HEK293 (cell line): Measurements from ENCODE around the gene SERTAD3.

Source experiments
- CTCF ChIA-PET: fragments of 350-600 bp; formaldehyde crosslinking; extraction: SDS; loops from one replicate; lab custom pipeline; 2021; ENCODE audit warnings: antibody characterized with exemption; lab: Yijun Ruan, JAX
- POLR2A ChIA-PET: fragments of 300-600 bp; formaldehyde crosslinking; extraction: SDS; loops from one replicate; lab custom pipeline; 2020; ENCODE audit warnings: antibody characterized with exemption, inconsistent platforms; lab: Yijun Ruan, JAX
- H3K27ac ChIP-seq: fragments of 200-500 bp; sonication (Bioruptor generic); 2 replicates; pipeline ENCODE4 v1.5.1; 2014; ENCODE audit warnings: low read depth, low read length, control low read depth, inconsistent platforms; ENCODE audit errors: extremely low read depth
- H3K36me3 ChIP-seq, 2 experiments: fragments of 200-500 bp in 1 of 2; sonication (Bioruptor generic) in 1 of 2; 1 replicate in 1 of 2; 2 replicates in 1 of 2; pipeline ENCODE4 v1.5.1; 2014 to 2017; ENCODE audit warnings: inconsistent platforms in 2 of 2, low read length in 2 of 2; ENCODE audit not compliant: control insufficient read depth in 2 of 2, insufficient read depth in 1 of 2
- H3K4me1 ChIP-seq: fragments of 200-500 bp; sonication (Bioruptor generic); 2 replicates; pipeline ENCODE4 v1.5.1; 2014; ENCODE audit warnings: mild to moderate bottlenecking, low read length, inconsistent platforms; ENCODE audit not compliant: control insufficient read depth, insufficient read depth
- H3K4me3 ChIP-seq: 2 replicates; pipeline ENCODE4 v1.5.1; 2011; ENCODE audit warnings: low read depth, mild to moderate bottlenecking, control low read depth, low read length, moderate library complexity
- H3K9me3 ChIP-seq: fragments of 200-500 bp; sonication (Bioruptor generic); 2 replicates; pipeline ENCODE4 v1.5.1; 2014; ENCODE audit warnings: low read depth, low read length, inconsistent platforms; ENCODE audit not compliant: control insufficient read depth, insufficient read depth
- GFI1B ChIP-seq: fragments of 450-650 bp; formaldehyde crosslinking; IDR thresholded peaks from 2 replicates; pipeline ENCODE4 v1.5.1; 2016; ENCODE audit warnings: missing biosample characterization, missing genetic modification characterization
- GLIS2 ChIP-seq: fragments of 450-650 bp; formaldehyde crosslinking; IDR thresholded peaks from 2 replicates; pipeline ENCODE4 v1.5.1; 2016; ENCODE audit warnings: missing biosample characterization, missing genetic modification characterization
- KLF1 ChIP-seq: fragments of 450-650 bp; formaldehyde crosslinking; IDR thresholded peaks from 2 replicates; pipeline ENCODE4 v1.5.1; 2016; ENCODE audit warnings: missing biosample characterization, missing genetic modification characterization
- KLF7 ChIP-seq: fragments of 450-650 bp; formaldehyde crosslinking; IDR thresholded peaks from 2 replicates; pipeline ENCODE4 v1.5.1; 2016; ENCODE audit warnings: missing biosample characterization, missing genetic modification characterization, borderline replicate concordance
- KLF8 ChIP-seq: fragments of 450-650 bp; formaldehyde crosslinking; IDR thresholded peaks from 2 replicates; pipeline ENCODE4 v1.5.1; 2016; ENCODE audit warnings: missing biosample characterization, missing genetic modification characterization
- REPIN1 ChIP-seq: fragments of 450-650 bp; formaldehyde crosslinking; IDR thresholded peaks from 2 replicates; pipeline ENCODE4 v1.5.1; 2017; ENCODE audit warnings: missing biosample characterization, missing genetic modification characterization, low read depth
- ZBTB7A ChIP-seq: fragments of 450-650 bp; formaldehyde crosslinking; IDR thresholded peaks from 2 replicates; pipeline ENCODE4 v1.5.1; 2016; ENCODE audit warnings: low read depth, missing biosample characterization, missing genetic modification characterization
- ZFP3 ChIP-seq: fragments of 450-650 bp; formaldehyde crosslinking; IDR thresholded peaks from 2 replicates; pipeline ENCODE4 v1.5.1; 2016; ENCODE audit warnings: low read depth, missing biosample characterization, missing genetic modification characterization
- ZFP37 ChIP-seq: fragments of 450-650 bp; formaldehyde crosslinking; IDR thresholded peaks from 2 replicates; pipeline ENCODE4 v1.5.1; 2016; ENCODE audit warnings: missing biosample characterization, missing genetic modification characterization
- ZNF221 ChIP-seq: fragments of 450-650 bp; formaldehyde crosslinking; IDR thresholded peaks from 2 replicates; pipeline ENCODE4 v1.5.1; 2017; ENCODE audit warnings: missing biosample characterization, missing genetic modification characterization, borderline replicate concordance
- ZNF248 ChIP-seq: fragments of 450-650 bp; formaldehyde crosslinking; IDR thresholded peaks from 2 replicates; pipeline ENCODE4 v1.5.1; 2017; ENCODE audit warnings: missing biosample characterization, missing genetic modification characterization
- ZNF280D ChIP-seq: fragments of 450-650 bp; formaldehyde crosslinking; IDR thresholded peaks from 2 replicates; pipeline ENCODE4 v1.5.1; 2016; ENCODE audit warnings: missing biosample characterization, missing genetic modification characterization
- ZNF555 ChIP-seq: fragments of 450-650 bp; formaldehyde crosslinking; conservative IDR thresholded peaks from 2 replicates; pipeline ENCODE4 v1.5.1; 2017; ENCODE audit warnings: missing biosample characterization, mild to moderate bottlenecking, missing genetic modification characterization, inconsistent platforms
- ZNF580 ChIP-seq: fragments of 450-650 bp; formaldehyde crosslinking; IDR thresholded peaks from 2 replicates; pipeline ENCODE4 v1.5.1; 2016; ENCODE audit warnings: missing biosample characterization, missing genetic modification characterization
- ZNF658 ChIP-seq: fragments of 450-650 bp; formaldehyde crosslinking; IDR thresholded peaks from 2 replicates; pipeline ENCODE4; 2016; ENCODE audit warnings: missing biosample characterization, missing genetic modification characterization
- TF ChIP-seq, protein P1 (sequence below): fragments of 450-650 bp; formaldehyde crosslinking; IDR thresholded peaks from 2 replicates; pipeline ENCODE4 v1.5.1; 2016; ENCODE audit warnings: missing biosample characterization, missing genetic modification characterization
- TF ChIP-seq, protein P2 (sequence below): fragments of 450-650 bp; formaldehyde crosslinking; IDR thresholded peaks from 2 replicates; pipeline ENCODE4 v1.5.1; 2016; ENCODE audit warnings: missing biosample characterization, missing genetic modification characterization

Gene SERTAD3

DNA sequence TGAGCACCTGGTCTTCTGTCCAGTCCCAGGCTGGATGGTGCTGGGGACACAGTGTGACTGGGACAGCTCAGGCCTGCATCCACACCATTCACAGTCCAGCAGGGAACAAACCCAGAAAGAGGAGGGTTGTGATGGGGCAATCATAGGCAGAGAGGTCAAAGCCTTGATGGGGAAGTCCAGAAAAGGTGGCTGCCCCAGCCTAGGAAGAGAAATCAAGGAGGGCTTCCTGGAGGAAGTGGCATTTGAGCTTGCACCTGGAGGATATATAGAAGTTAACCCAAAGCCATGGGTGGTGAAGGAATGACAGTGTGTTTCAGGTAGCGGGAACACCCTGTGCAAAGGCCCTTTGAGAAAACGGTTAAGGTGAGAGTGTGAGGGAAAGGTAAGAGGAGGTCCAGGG is 28.4 kb downstream of the SERTAD3 start:
- Histone ChIP-seq H3K4me3 (no peak overlapping the region), H3K36me3 (no peaks in the 10 kb centered on the region; a peak in 1 of 3 replicates), H3K27ac (no peak overlapping the region), H3K9me3 (no peaks in the 10 kb centered on the region), H3K4me1 (peaks cover 8% of the 10 kb centered on the region; the same call in 1 of the 2 replicates)
- POLR2A ChIA-PET, result interaction anchor here (0.5 to 5.5 kb wide), 5 partner anchors 10 to 106 kb away, joined by 3 to 38 read pairs (median 3); partner anchors contain the start of genes C19orf47, PLD3 and SERTAD1
- TF ChIP-seq ZNF580 (tag by site-specific recombination) (peak; percentile 81), ZNF280D (tag by site-specific recombination) (0 out of 2 replicates have a peak, but pooled peaks have one; percentile 62), ZNF248 (tag by site-specific recombination) (no peak), ZBTB7A (peak; percentile 27; the same call in 1 of the 2 replicates), REPIN1 (no peak), KLF8 (peak; percentile 52), KLF7 (tag by site-specific recombination) (no peak), ZFP37 (0 out of 2 replicates have a peak, but pooled peaks have one; percentile 35), ZFP3 (0 out of 2 replicates have a peak, but pooled peaks have one; percentile 12)
- TF ChIP-seq, protein P1, sequence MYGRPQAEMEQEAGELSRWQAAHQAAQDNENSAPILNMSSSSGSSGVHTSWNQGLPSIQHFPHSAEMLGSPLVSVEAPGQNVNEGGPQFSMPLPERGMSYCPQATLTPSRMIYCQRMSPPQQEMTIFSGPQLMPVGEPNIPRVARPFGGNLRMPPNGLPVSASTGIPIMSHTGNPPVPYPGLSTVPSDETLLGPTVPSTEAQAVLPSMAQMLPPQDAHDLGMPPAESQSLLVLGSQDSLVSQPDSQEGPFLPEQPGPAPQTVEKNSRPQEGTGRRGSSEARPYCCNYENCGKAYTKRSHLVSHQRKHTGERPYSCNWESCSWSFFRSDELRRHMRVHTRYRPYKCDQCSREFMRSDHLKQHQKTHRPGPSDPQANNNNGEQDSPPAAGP (tag by site-specific recombination), result no peak
- CTCF ChIA-PET, result interaction anchor here (0.6 to 1.8 kb wide), 9 partner anchors 12 to 1231 kb away, joined by 3 to 5 read pairs (median 3); no protein-coding TSS in a partner anchor

DNA sequence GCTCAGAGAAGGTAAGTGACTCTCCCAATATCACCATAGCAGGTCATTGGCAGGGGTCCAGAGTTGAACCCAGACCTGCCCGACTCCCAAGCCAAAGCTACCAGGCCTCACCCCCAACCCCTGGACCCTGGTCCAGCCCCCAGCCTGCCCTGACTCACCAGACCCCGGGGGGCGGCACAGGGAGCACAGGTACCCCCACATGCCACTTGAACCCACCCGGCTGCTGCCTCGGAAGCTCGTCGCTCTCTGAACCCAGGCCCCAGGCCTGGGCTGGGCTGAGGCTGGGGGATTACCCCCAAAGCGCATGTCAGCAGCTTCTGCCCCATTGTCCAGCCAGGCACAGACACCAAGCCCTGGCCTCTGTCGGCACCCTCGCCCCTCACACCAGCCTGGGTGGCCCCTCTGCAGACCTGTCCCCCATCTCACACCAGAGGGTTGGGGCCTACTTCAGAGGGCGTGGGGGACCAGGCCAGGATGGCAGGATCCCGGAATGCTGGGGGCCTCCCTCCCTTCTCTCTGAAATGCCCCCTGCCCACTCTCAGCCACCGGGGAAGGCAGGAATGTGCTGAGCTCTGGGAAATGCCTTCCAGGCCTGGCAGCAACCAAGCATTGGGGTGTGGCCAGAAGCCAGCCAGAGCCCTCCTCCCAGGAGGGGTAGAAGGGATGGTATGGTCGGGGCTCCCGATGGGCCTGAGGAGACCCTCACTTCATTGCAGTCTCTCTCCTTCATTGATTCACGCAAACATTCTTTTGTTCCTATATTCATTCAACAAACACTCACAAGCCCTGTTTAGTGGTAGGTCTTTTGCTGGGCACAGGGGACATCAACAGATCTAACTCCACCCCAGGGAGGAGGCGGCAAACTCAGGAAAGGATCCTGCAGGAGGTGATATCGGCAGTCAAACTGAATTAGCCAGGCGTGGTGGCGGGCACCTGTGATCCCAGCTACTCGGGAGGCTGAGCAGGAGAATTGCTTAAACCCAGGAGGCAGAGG is 29.3 kb downstream of the SERTAD3 start:
- H3K4me3 ChIP-seq, result no peak overlapping the region
- no peaks in the 10 kb centered on the region; a peak in 1 of 3 replicates for H3K36me3 ChIP-seq
- no peaks in the 10 kb centered on the region for H3K9me3 ChIP-seq
- H3K4me1 ChIP-seq, result peaks cover 8% of the 10 kb centered on the region; the same call in 1 of the 2 replicates
- ChIA-PET CTCF (interaction anchor here (0.6 to 2.0 kb wide), 10 partner anchors 9 to 1363 kb away, joined by 3 to 9 read pairs (median 3); no protein-coding TSS in a partner anchor), POLR2A (interaction anchor here (0.6 to 5.5 kb wide), 5 partner anchors 11 to 49 kb away, joined by 4 to 38 read pairs (median 4); partner anchors contain the start of gene SERTAD1)
- H3K27ac ChIP-seq, result no peak overlapping the region
- TF ChIP-seq ZNF658 (tag by site-specific recombination) (no peak), GFI1B (tag by site-specific recombination) (no peak), KLF1 (tag by site-specific recombination) (peak; percentile 23; the same call in 1 of the 2 replicates), ZNF555 (tag by site-specific recombination) (no peak), GLIS2 (tag by site-specific recombination) (peak; percentile 75), ZNF221 (tag by site-specific recombination) (no peak)
- TF ChIP-seq, protein P2, sequence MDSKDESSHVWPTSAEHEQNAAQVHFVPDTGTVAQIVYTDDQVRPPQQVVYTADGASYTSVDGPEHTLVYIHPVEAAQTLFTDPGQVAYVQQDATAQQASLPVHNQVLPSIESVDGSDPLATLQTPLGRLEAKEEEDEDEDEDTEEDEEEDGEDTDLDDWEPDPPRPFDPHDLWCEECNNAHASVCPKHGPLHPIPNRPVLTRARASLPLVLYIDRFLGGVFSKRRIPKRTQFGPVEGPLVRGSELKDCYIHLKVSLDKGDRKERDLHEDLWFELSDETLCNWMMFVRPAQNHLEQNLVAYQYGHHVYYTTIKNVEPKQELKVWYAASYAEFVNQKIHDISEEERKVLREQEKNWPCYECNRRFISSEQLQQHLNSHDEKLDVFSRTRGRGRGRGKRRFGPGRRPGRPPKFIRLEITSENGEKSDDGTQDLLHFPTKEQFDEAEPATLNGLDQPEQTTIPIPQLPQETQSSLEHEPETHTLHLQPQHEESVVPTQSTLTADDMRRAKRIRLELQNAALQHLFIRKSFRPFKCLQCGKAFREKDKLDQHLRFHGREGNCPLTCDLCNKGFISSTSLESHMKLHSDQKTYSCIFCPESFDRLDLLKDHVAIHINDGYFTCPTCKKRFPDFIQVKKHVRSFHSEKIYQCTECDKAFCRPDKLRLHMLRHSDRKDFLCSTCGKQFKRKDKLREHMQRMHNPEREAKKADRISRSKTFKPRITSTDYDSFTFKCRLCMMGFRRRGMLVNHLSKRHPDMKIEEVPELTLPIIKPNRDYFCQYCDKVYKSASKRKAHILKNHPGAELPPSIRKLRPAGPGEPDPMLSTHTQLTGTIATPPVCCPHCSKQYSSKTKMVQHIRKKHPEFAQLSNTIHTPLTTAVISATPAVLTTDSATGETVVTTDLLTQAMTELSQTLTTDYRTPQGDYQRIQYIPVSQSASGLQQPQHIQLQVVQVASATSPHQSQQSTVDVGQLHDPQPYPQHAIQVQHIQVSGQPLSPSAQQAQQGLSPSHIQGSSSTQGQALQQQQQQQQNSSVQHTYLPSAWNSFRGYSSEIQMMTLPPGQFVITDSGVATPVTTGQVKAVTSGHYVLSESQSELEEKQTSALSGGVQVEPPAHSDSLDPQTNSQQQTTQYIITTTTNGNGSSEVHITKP (tag by site-specific recombination), result peak; percentile 54; the same call in 1 of the 2 replicates
